IMR-90 (cell line): ENCODE results near the gene SLC18A2.

Source experiments
- BHLHE40 ChIP-seq: fragments of 150-350 bp; IDR thresholded peaks from 2 replicates; pipeline ENCODE4 v1.6.1; 2016; ENCODE audit warnings: mild to moderate bottlenecking, low read depth, low read length
- CEBPB ChIP-seq: IDR thresholded peaks from 2 replicates; pipeline ENCODE4 v1.6.1; 2012; ENCODE audit warnings: low read depth, low read length, improper control_type of control experiment
- CTCF ChIP-seq: conservative IDR thresholded peaks from 2 replicates; pipeline ENCODE4 v1.5.1; 2012; ENCODE audit warnings: mild to moderate bottlenecking, low read depth, low read length, improper control_type of control experiment
- FOS ChIP-seq: fragments of 150-350 bp; IDR thresholded peaks from 2 replicates; pipeline ENCODE4 v1.6.1; 2016; ENCODE audit warnings: low read depth, low read length
- MXI1 ChIP-seq: IDR thresholded peaks from 2 replicates; pipeline ENCODE4 v1.6.1; 2012; ENCODE audit warnings: low read depth, mild to moderate bottlenecking, low read length, moderate library complexity, borderline replicate concordance
- POLR2A ChIP-seq: IDR thresholded peaks from 2 replicates; pipeline ENCODE4 v1.6.1; 2012; ENCODE audit warnings: mild to moderate bottlenecking, low read depth, low read length
- USF2 ChIP-seq: fragments of 150-350 bp; IDR thresholded peaks from 2 replicates; pipeline ENCODE4 v1.6.1; 2017; ENCODE audit warnings: mild to moderate bottlenecking, antibody characterized with exemption, low read length, low read depth

GRCh38 chr10:117254338-117254737 is 13.4 kb downstream of the SLC18A2 start:
- TF ChIP-seq CTCF, result no peak
- TF ChIP-seq USF2, result no peak
- no peak for TF ChIP-seq BHLHE40
- TF ChIP-seq MXI1, result no peak
- no peak for TF ChIP-seq CEBPB
- no peak for TF ChIP-seq FOS
- TF ChIP-seq POLR2A, result no peak
